B cell (primary cell): ENCODE results near the gene RAMP2.

Experiments
- CTCF ChIP-seq: fragments of 200-600 bp; IDR thresholded peaks from one replicate; pipeline ENCODE4 v1.8.0; 2022; ENCODE audit warnings: antibody characterized with exemption, mild to moderate bottlenecking
- EZH2 ChIP-seq: IDR thresholded peaks from 2 replicates; pipeline ENCODE4 v1.6.1; 2012; ENCODE audit warnings: borderline replicate concordance, low read depth, mild to moderate bottlenecking, moderate library complexity, low read length; ENCODE audit not compliant: insufficient read depth, poor library complexity, severe bottlenecking

GRCh38 chr17:42804918-42805367 lies 43.9 kb downstream of the RAMP2 start:
- TF ChIP-seq CTCF, result no peak
- no peak for TF ChIP-seq EZH2
